Activated B cell treated with CpG ODN at 0.5 μM for 24 hours (primary cell): Measurements from ENCODE around the gene CD22. TPM values are rescaled to one million over a fixed set of nuclear protein-coding genes. Genes with fewer than 3 reads are reported as not detected.

Source experiments
- ATAC-seq: fragments of 200-7000 bp; cut with Tn5 transposase; one replicate; pipeline ENCODE4 v1.10.0; 2021; ENCODE audit warnings: low read depth, mild to moderate bottlenecking, moderate library complexity
- CTCF ChIA-PET: fragments of 350-600 bp; sonication (Branson Sonifier 250); formaldehyde crosslinking; loops from one replicate; lab custom pipeline; 2021; ENCODE audit warnings: antibody characterized with exemption; lab: Charles Lee
- POLR2A ChIA-PET: fragments of 350-600 bp; sonication (Branson Sonifier 250); formaldehyde crosslinking; loops from one replicate; lab custom pipeline; 2021; ENCODE audit warnings: antibody characterized with exemption; lab: Charles Lee
- DNase-seq: peaks from one replicate; pipeline ENCODE4 v3.0.0; 2022
- H3K27ac Mint-ChIP-seq: one replicate; pipeline ENCODE4 v1.8.0; 2020; ENCODE audit warnings: mixed read lengths
- H3K27me3 Mint-ChIP-seq: one replicate; pipeline ENCODE4 v1.8.0; 2021; ENCODE audit warnings: mixed read lengths
- H3K36me3 Mint-ChIP-seq: one replicate; pipeline ENCODE4 v1.8.0; 2021; ENCODE audit warnings: low read depth, mixed read lengths
- H3K4me1 Mint-ChIP-seq: one replicate; pipeline ENCODE4 v1.8.0; 2021; ENCODE audit warnings: mixed read lengths
- H3K4me3 Mint-ChIP-seq: one replicate; pipeline ENCODE4 v1.8.0; 2020; ENCODE audit warnings: mild to moderate bottlenecking, mixed read lengths
- H3K9me3 Mint-ChIP-seq: one replicate; pipeline ENCODE4 v1.8.0; 2020; ENCODE audit warnings: mixed read lengths
- intact Hi-C: fragments of 100-400 bp; cut with micrococcal nuclease; formaldehyde crosslinking; loops from one replicate; pipeline ENCODE4 v1.15.1; 2024
- total RNA-seq: library from RNA; stranded (reverse); gene quantifications from 2 replicates; pipeline ENCODE4 v1.2.3, GENCODE V29; 2022
- TF ChIP-seq, protein P1 (sequence below): fragments of 200-600 bp; IDR thresholded peaks from one replicate; pipeline ENCODE4 v1.8.0; 2022; ENCODE audit warnings: antibody characterized with exemption, mild to moderate bottlenecking

Gene CD22
- total RNA-seq, 1 donor from 2014 or later = 1,096 TPM

DNA sequence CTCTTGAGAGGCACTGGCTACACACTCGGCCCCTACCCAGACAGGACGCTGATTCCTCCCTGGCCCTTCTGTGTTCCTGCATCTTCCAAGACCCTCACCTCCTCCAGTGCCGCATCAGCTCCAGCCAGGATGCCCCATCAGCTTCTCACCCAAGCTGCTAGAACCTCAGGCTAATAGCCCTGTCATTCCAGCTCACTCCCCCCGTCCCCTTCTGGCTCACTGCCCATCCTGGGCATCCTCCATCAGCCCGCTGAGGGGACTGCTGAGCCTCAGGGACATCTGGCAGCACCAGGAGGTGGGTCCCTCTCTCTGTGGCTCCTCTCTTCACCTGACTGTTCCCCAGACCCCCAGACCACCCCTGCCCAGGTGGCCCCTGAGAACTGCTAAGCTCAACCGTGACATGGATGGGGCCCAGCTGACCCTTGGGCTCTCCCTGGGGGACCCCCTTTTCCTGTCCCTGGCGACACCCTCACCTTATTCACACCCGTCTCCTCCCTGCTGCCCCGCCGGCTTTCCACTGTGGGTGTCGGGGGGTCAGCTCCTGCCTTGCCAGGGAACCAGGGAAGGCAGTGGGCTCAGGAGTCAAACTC is 34.1 kb downstream of the CD22 start:
- Mint-ChIP-seq H3K27ac (no peak overlapping the region), H3K27me3 (peaks cover 8% of the 10 kb centered on the region)
- CTCF ChIA-PET = no interaction called here

DNA sequence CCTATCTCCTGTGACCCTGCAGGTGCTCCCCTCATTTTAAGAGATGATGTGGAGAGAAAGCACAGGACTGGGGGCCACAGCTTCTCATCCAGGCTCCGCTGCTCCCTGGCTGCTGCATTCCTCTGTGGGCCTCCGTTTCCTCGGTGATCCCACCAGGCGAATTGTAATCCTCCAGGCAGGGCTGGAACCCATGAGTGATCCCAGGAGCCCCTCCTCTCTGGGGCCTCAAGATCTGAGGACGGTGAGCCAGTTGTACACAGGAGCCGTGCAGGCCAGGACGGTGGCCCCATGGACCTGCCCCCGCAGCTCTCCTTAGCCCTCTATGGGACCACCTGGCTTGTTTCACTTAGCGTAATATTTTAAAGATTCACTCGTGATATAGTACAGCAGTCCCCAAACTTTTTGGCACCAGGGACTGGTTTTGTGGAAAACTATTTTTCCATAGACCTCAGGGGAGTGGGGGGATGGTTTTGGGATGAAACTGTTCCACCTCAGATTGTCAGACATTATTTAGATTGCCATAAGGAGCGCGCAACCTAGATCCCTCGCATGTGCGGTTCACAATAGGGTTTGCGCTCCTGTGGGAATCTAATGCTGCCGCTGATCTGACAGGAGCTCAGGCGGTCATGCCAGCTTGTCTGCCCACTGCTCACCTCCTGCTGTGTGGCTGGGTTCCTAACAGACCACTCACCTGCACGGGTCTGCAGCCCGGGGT is 34.9 kb downstream of the CD22 start:
- H3K27ac Mint-ChIP-seq = no peak overlapping the region
- no peak overlapping the region for H3K4me3 Mint-ChIP-seq
- H3K4me1 Mint-ChIP-seq = no peaks in the 10 kb centered on the region
- peaks cover 5% of the 10 kb centered on the region for H3K27me3 Mint-ChIP-seq
- TF ChIP-seq, protein P1, sequence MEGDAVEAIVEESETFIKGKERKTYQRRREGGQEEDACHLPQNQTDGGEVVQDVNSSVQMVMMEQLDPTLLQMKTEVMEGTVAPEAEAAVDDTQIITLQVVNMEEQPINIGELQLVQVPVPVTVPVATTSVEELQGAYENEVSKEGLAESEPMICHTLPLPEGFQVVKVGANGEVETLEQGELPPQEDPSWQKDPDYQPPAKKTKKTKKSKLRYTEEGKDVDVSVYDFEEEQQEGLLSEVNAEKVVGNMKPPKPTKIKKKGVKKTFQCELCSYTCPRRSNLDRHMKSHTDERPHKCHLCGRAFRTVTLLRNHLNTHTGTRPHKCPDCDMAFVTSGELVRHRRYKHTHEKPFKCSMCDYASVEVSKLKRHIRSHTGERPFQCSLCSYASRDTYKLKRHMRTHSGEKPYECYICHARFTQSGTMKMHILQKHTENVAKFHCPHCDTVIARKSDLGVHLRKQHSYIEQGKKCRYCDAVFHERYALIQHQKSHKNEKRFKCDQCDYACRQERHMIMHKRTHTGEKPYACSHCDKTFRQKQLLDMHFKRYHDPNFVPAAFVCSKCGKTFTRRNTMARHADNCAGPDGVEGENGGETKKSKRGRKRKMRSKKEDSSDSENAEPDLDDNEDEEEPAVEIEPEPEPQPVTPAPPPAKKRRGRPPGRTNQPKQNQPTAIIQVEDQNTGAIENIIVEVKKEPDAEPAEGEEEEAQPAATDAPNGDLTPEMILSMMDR = no peak
- DNase-seq (no peak), ATAC-seq (no peak)
- ChIA-PET POLR2A (interaction anchor here (1.3 kb wide), 1 partner anchor 16 kb away, joined by 3 read pairs; the partner anchor contains the start of gene FFAR1), CTCF (no interaction called here)
- intact Hi-C loops = no loop called here
- no peaks in the 10 kb centered on the region for H3K36me3 Mint-ChIP-seq
- no peaks in the 10 kb centered on the region for H3K9me3 Mint-ChIP-seq

More for the DNA sequence above, 34.1 kb downstream of the CD22 start:
- Mint-ChIP-seq H3K36me3 (no peaks in the 10 kb centered on the region), H3K4me1 (peaks cover 3% of the 10 kb centered on the region), H3K4me3 (no peak overlapping the region), H3K9me3 (no peaks in the 10 kb centered on the region)
- TF ChIP-seq, protein P1 = no peak
- DNase-seq (no peak), ATAC-seq (no peak)
- intact Hi-C loops = no loop called here
- POLR2A ChIA-PET = interaction anchor here (1.3 kb wide), 1 partner anchor 15 kb away, joined by 3 read pairs; the partner anchor contains the start of gene FFAR1

DNA sequence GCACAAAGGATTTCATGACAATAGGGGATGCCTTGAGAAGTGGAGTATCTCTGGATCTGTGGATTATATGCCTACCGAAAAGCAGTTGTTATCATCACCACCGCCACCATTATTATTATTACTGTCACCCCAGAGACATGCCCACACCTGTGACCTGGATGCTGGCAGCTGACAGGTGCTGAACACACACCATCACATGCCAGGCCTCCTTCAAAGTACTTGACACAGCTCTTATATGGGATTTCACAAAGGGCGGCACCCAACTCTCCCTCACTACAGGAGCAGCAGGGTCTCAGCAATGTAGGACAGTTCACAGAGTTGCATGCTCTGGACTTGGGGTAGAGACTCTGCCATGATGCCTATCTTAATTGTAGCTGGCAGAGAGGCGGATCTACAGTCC is 36.3 kb downstream of the CD22 start:
- H3K27ac Mint-ChIP-seq = no peak overlapping the region
- POLR2A ChIA-PET = no interaction called here
- no peaks in the 10 kb centered on the region for H3K36me3 Mint-ChIP-seq
- ATAC-seq (no peak), DNase-seq (no peak)
- intact Hi-C loops = no loop called here
- TF ChIP-seq, protein P1 = no peak
- CTCF ChIA-PET = no interaction called here
- H3K4me3 Mint-ChIP-seq = no peak overlapping the region
- peaks cover 5% of the 10 kb centered on the region for H3K27me3 Mint-ChIP-seq
- H3K9me3 Mint-ChIP-seq = peaks cover 2% of the 10 kb centered on the region
- no peaks in the 10 kb centered on the region for H3K4me1 Mint-ChIP-seq

DNA sequence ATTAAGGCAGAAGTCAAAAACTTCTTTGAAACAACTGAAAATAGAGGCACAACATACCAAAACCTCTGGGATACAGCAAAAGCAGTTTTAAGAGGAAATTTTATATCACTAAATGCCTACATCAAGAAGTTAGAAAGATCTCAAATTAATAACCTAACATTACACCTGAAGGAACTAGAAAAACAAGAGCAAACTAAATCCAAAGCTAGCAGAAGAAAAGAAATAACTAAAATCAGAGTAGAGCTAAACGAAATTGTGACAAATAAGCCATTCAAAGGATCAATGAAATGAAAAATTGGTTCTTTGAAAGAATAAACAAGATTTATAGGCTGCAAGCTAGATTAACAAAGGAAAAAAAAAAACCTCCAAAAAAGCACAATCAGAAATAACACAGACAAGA is 39.4 kb downstream of the CD22 start:
- CTCF ChIA-PET = no interaction called here

DNA sequence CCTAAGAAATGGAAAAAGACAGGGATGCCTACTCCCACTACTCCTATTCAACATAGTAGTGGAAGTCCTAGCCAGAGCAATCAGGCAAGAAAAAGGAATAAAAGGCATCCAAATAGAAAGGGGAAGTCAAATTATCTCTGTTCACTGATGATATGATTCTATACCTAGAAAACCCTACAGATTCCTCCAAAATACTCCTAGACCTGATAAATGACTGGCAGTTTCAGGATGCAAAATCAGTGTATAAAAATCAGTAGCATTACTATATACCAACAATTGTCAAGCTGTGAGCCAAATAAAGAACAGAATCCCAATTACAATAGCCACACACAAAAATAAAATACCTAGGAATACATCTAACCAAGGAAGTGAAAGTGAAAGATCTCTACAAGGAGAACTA is 40.5 kb downstream of the CD22 start:
- no peaks in the 10 kb centered on the region for H3K4me1 Mint-ChIP-seq
- TF ChIP-seq, protein P1 = no peak
- no peak overlapping the region for H3K27ac Mint-ChIP-seq
- H3K4me3 Mint-ChIP-seq = no peak overlapping the region
- POLR2A ChIA-PET = no interaction called here
- peaks cover 2% of the 10 kb centered on the region for H3K27me3 Mint-ChIP-seq
- DNase-seq (no peak), ATAC-seq (no peak)
- CTCF ChIA-PET = no interaction called here
- peaks cover 2% of the 10 kb centered on the region for H3K9me3 Mint-ChIP-seq
- intact Hi-C loops = no loop called here
- no peaks in the 10 kb centered on the region for H3K36me3 Mint-ChIP-seq

More for the DNA sequence above, 39.4 kb downstream of the CD22 start:
- Mint-ChIP-seq H3K27me3 (peaks cover 3% of the 10 kb centered on the region), H3K4me1 (no peaks in the 10 kb centered on the region), H3K9me3 (peaks cover 2% of the 10 kb centered on the region), H3K4me3 (no peak overlapping the region), H3K27ac (no peak overlapping the region), H3K36me3 (no peaks in the 10 kb centered on the region)
- DNase-seq (no peak), ATAC-seq (no peak)
- intact Hi-C loops = no loop called here
- POLR2A ChIA-PET = no interaction called here
- TF ChIP-seq, protein P1 = no peak
